HG03175 (cell line): Measurements from ENCODE around the gene NUP93.
"Not testable (repeated sequence)": the region's sequence is repeated elsewhere in the genome, so short reads cannot be mapped to it uniquely, and the experiment has no call there.

Experiments used
- ATAC-seq: cut with Tn5 transposase; IDR thresholded peaks from one replicate; pipeline ENCODE4 v1.9.1; 2021; ENCODE audit warnings: mild to moderate bottlenecking, moderate library complexity; ENCODE audit not compliant: unreplicated experiment

Gene NUP93

DNA sequence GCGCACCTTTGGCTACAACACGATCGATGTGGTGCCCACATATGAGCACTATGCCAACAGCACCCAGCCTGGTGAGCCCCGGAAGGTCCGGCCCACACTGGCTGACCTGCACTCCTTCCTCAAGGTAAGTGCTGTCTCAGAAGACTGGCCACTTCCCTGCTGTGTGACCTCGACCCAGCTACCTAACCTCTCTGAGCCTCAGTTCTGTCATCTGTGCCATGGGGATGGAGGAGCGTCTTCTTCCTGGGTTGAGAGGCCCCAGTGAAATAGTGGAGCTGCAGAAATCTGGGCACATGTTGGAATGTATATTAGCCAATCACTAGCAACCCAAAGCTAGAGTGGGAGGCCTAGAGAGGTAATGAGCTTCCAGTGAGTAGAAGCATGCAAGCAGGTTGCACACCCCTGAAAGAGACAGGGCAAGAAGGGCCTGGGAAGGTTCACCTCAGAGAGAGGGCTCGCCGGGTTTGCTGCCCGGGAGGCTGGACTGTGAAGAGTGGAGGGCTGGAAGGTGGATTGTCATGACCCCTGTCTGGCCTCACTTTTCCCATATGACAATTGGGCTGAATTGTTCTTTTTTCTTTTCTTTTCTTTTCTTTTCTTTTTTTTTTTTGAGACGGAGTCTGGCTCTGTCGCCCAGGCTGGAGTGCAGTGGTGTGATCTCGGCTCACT, 135.6 kb downstream of the NUP93 start:
- no peak for ATAC-seq

DNA sequence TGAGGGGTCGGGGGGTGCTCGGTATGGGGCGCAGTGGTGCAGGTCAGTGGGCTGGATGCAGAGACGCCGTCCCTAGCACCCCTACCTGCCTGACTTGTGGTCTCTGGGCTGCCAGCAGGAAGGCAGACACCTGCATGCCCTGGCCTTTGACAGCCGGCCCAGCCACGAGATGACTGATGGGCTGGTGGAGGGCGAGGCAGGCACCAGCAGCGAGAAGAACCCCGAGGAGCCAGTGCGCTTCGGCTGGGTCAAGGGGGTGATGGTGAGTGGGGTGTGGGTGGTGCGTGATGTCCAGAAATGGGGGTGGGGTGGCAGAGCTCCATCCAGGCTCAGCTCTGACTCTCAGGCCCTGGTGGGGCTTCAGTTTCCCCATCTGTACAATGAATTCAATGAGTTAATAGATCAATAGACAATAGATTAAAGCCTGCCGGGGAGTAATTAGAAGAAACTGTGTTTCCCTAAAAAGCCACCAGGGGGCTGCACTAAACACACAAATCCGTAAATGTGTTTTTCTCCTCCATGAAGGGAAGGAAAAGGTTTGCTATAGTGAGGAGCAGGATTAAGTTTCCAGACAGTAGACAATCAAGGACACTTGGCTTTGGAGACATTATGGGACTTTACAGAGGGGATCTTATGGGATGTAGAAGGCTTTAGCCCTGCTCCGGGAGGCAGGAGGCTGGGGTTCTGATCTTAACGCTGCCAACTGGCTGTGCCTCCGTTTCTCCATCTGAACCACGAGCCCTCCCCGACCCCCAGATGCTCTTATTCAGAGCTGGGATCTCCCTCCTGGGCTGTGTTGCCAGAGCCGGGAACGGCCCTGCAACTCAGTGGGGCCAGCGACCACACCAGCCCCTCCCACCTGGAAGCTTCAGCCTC, 137.3 kb downstream of the NUP93 start:
- ATAC-seq: no peak

DNA sequence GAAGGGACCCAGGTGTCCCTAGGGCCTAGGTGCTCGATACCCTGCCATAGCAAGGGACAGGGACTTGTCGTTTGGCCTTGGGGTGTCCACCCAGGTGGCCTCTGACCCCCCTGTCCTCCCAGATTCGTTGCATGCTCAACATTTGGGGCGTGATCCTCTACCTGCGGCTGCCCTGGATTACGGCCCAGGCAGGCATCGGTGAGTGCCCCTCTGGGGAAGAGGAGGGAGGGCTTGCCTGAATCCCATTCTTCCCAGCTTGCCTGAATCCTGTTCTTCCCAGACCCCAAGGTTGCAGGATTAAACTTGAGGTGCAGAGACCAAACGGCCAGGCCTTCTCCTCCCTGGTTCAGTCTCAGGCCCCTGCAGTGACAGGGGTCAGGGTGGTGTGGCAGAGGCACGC, 138.2 kb downstream of the NUP93 start:
- no peak for ATAC-seq

DNA sequence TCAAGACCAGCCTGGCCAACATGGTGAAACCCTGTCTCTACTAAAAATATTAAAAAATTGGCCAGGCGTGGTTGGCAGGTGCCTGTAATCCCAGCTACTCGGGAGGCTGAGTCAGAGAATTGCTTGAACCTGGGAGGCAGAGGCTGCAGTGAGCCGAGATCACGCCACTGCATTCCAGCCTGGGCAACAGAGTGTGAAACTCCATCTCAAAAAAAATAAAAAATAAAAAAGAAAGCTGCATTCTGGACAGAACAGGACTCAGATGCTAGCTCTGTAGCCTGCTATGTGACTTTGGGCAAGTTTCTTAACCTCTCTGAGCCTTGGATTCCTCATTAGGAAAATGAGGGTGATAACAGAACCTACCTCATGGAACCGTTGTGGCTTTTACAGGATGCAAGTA, 138.8 kb downstream of the NUP93 start:
- not testable (repeated sequence) for ATAC-seq

DNA sequence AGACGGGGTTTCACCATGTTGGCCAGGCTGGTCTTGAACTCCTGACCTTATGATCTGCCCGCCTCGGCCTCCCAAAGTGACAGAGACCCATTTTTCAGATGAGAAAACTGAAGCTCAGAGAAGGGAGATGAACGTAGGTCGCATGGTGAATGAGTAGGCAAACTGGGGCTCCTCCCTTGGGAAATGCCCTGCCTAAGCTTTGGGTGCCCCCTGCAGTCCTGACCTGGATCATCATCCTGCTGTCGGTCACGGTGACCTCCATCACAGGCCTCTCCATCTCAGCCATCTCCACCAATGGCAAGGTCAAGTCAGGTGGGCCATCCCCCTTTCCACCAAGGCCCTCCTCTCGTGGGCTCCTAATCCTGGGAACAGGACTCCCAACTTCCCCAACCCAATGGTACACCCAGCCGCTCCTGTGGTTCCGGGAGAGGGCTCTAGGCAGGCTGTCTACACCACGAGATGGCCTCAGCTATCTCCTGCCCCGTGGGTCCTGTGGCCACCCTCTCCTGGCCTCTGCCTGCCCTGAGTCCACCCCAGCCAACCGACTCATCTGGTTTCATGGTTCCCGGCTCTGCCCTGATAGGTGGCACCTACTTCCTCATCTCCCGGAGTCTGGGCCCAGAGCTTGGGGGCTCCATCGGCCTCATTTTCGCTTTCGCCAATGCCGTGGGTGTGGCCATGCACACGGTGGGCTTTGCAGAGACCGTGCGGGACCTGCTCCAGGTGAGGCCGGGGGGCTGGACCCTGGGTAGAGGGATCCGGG, 139.8 kb downstream of the NUP93 start:
- ATAC-seq: peak; percentile 43

DNA sequence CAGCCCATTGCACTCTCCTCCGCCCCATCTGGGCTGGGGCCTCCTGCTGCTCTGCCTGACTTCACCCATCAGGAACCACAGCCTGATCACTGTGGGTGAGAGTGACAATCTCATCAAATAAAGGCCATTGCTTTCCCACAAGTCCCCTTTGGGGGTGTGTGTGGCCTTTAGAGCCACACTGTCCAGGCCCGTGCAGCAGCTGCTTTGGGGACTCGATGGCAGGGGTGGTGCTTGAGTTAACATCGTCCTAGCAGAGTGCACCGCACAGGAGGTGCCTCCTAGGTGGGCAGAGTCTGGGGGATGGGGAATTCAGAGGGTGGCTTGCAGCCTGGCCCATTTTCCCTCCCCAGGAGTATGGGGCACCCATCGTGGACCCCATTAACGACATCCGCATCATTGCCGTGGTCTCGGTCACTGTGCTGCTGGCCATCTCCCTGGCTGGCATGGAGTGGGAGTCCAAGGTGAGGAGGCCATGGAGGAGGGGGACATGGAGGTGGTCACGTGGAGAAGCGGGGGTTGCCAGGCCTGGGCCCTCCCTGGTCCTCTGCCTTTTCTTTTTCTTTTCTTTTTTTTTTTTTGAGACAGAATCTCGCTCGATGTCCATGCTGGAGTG, 140.5 kb downstream of the NUP93 start:
- ATAC-seq: peak; percentile 43

DNA sequence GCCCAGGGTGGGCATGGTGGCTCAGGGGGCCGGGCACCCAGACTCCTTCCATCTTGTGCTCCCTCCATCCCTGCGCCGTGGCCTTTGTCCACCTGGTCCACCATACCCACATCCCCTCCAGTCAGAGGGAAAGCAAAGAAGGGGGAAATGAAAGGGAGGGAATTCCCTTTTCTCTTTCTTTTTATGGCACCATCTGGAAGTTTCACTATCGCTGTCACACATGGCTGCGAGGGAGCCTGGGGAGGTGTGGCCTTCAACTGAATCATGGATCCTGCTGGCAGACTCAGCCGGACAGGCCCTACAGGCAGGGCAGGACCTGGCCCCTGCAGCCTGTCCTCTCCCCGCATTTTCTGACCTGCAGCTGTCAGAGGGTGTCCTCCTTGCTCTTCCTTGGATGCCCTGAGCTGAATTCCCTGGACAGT, 141.3 kb downstream of the NUP93 start:
- no peak for ATAC-seq

DNA sequence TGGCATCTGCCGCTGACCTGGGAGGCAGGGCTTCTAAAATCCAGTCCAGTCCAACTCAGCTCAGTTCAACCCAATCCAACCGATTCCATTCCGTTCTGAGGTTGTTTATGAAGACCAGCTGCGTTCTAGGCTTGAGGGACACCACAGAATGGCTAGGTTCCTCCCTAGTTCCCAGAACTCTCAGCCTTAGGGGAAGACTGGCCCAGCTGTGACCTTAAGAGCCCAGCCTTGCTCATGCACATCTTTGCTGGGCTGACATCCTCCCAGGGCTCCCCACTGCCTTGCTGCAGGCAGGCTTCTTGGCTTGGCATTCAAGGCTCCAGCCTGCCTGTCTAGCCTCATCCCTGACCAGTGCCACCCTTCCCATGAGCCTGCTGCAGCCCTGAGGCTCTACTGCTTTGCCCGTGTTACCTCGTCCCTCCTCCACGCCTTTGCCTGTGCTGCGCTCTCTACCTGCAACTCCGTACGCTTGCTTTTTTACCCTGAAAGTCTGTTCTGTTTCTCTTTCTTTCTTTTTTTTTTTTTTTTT, 143.0 kb downstream of the NUP93 start:
- no peak for ATAC-seq

DNA sequence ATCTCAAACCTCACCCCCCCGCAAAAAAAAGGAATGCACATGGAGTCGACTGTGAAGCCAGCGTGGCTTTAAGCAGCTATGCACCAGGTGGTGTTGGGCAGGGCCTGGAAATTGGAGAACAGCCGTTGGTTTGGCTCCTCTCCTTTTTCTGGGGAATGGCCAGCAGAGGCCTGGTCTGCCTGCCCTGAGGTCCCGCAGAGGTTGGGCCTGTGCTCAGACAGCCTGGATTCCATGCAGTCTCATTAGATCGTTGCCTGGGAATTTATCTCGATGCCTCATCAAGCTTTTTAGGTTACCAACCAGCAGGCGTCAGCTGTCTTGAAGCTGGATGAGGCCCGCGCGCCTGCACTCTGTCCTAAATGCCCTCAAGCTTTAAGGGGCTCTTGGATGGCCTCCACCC, 144.9 kb downstream of the NUP93 start:
- ATAC-seq: no peak

DNA sequence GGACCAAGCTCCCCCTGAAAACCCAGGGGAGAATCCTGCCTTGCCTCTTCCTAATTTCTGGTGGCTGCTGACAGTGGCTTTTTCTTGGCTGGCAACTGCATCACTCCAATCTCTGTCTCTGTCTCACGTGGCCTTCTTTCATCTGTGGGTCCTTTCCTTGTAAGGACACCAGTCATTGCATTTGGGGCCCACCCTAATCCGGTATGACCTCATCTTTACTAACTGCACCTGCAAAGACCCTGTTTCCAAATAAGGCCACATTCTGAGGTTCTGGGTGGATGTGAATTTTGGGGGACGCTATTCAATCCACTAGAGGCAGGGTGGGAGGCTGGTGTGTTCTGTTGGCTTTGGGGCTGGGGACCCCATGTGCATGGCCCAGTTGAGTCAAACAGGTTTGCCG, 146.1 kb downstream of the NUP93 start:
- ATAC-seq: no peak

DNA sequence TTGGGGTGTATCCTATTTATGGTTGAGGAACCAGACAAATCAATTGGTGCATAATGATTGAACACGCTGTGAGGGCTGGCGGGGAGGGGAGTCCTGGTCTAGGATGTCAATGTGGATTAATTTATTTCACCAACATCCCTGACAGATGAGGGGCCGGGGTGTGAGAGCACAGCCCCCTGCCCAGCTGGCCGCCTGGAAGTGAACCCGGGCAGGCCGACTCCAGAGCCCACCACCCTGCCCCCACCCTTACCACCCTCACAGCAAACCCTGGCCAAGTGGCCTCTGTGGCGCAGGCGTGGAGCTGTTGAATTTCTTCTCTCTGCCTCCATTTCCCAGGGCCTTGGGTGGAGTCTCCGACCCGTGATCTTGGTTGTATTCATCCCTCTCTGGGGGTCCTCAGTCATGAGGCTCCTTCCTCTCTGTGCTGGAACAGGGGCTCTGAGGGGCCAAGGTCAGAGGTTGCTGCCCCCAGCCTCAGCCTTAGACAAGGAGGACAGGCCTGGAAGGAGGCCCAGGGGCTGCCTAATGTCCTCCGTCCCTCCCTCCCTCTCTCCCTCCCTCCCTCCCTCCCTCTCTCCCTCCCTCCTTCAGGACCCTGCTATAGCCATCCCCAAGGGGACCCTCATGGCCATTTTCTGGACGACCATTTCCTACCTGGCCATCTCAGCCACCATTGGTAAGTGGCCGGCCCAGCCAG, 147.7 kb downstream of the NUP93 start:
- no peak for ATAC-seq

DNA sequence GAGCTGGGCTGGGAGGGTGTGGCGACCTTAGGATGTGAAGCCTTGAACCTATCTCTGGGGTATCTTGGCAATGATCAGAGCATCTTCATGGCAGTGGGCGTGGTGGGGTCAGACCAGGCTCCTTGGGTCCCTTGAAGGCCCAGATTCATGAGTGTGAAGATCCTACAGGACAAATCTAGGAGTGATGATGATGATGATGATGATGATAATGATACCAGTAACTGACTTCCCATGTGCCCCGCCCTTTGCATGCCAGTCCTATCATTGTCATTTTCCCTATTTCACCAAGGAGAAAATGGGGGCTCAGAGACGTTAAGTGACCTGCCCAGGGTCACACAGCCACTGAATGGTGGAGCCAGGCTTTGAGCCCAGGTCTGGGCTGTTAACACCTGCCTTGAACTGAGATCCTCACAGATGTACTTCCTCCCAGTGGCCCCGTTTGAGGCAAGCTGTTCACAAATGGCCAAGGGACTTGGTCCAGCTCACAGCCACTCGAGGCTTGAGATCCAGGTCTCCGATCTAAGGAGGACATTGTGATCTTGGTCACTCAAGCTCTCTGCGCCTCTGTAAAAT, 148.4 kb downstream of the NUP93 start:
- no peak for ATAC-seq

DNA sequence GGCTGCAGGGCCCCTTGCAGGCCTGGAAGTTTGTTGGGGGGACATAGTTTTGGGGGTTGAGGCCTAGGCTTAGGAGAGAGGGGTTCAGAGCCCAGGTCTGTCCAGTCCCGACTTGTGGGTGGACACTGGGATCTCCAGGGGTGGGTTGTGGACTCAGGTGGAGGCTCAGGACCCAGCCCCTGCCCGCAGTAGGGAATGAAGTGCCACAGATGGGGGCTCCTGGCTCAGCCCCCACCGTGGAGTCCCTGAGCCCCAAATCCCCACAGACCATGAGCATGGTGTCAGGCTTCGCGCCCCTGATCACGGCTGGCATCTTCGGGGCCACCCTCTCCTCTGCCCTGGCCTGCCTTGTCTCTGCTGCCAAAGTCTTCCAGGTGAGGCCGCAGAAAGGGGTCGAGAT, 149.3 kb downstream of the NUP93 start:
- ATAC-seq: no peak

DNA sequence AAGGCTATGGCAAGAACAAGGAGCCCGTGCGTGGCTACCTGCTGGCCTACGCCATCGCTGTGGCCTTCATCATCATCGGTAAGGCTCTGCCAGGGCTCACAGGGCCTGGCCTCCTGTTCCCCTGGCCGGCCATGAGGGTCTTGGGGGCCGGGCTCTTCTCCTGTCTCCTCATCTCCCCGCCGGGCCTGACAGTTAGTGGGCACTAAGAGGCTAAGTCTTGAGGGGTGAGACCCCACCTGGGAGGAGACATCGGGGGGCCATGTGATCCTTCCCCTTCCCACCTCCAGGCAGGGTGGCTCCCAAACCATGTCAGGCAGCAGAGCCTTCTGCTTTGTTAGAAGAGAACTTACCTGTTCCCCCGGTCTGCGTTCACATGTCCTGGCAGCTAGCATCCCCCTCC, 150.2 kb downstream of the NUP93 start:
- ATAC-seq: no peak

DNA sequence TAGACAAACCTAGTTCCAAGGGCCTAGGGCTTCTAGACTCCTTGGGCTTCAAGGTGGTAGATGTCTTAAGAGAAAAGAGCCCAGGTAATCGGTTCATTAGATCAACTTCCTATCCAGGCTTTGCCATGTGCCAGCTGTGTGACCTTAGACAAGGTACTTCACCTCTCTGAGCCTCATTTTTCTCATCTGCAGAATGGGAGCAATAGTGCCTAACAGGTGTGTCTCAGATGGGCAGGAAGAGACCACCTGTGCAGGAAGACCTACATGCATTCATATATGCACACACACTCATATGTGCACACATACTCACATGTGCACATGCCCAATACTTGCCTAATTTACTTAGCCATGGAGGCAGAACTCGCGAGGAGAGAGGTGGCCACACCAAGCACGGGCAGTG, 150.8 kb downstream of the NUP93 start:
- no peak for ATAC-seq

DNA sequence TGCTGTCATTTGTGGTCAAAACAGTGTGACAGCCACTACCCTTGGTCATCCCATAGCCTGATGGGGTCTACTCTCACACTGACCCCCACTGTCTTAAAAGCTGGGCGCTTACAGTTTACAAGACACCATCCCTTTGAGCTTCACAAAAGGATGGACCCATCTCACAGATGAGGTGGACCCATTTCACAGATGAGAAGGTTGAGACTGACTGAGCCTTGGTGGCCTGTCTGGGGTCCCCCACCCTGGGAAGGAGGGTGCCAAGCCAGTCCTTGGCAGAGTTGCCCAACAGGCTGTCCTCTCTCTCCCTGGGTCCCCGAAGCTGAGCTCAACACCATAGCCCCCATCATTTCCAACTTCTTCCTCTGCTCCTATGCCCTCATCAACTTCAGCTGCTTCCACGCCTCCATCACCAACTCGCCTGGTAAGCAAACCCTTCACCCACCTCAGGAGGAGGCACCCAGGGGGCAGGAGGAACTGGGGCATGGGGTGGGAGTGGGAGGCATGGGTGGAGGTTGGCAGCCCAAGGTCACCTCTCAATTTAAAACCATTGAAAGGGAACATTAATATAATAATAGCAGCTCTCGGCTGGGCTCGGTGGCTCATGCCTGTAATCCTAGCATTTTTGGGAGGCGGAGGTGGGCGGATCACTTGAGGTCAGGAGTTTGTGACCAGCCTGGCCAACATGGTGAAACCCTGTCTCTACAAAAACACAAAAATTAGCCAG, 152.3 kb downstream of the NUP93 start:
- no peak for ATAC-seq

DNA sequence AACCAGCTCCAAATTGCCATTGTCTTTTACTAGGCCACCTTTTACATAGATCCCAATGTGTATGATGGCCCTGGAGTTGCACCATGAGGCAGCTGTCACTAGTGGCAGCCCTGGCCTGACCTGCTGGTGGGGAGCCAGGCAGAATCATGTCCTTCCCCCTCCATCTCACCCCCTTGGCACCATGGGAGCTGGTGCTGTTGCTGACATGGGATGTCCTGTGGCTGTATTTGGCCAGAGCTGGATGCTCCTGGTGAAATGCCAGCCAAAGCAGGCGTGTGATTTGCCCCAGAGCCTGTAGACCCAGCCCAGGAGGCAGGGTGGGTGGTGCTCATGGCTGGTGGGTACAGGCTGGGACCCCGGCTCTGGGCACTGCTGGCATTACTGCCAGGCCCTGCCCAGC, 153.7 kb downstream of the NUP93 start:
- ATAC-seq: no peak

DNA sequence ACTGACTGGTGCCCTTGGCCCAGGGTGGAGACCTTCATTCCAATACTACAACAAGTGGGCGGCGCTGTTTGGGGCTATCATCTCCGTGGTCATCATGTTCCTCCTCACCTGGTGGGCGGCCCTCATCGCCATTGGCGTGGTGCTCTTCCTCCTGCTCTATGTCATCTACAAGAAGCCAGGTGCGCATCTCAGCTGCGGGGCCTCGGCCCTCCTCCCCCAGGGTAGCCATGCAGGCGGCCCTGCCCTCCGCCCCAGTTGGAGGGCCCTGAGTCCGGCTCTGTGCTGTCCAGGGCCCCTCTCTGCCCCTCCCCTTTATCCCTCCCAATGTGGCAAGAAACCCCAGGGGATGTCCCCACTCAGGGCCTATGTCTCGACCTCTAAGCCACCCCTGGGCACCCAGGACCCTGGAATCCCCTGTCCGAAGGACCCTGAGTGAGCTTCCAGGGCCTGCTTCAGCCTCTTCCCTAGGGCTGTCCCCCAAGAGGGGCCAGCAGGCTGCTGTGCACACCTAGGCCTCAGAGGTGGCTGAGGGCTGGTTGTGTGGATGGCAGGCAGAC, 154.2 kb downstream of the NUP93 start:
- no peak for ATAC-seq

DNA sequence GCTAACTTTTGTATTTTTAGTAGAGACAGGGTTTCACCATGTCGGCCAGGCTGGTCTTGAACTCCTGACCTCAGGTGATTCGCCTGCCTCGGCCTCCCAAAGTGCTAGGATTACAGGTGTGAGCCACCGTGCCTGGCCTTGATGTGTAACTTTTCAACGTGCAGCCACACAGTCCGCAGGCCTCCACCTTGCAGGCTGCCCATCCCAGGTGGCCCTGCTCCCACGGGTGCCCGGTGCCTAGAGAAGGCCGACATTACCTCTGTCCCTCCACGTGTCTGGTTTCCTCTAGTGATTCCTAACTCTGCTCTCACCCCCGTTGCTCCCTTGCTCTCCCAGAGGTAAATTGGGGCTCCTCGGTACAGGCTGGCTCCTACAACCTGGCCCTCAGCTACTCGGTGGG, 155.0 kb downstream of the NUP93 start:
- ATAC-seq: not testable (repeated sequence)
